ENCODE data around the gene USP33. TPM values are rescaled to one million over a fixed set of nuclear protein-coding genes. Genes with fewer than 3 reads are reported as not detected.
A peak's percentile ranks its signal among the peaks of the same experiment; 100 is the strongest.

USP33 gene
- total and polyA plus RNA-seq, 2 of the 13 experiments (the other 11 are each of a cell fraction or from before 2014, with no cell fraction given): 32.0 to 49.1 TPM

GRCh38 chr1:77683160-77684148 is 76.2 kb downstream of the USP33 start (continued):
- TF ChIP-seq MLLT10 (CRISPR knock-in tag; IDR thresholded peaks at IDR 0.05): no peak
- no peak for TF ChIP-seq ZBTB4 (CRISPR knock-in tag; IDR thresholded peaks at IDR 0.05; ENCODE audit: borderline replicate concordance)
- TF ChIP-seq SKIL (CRISPR knock-in tag; IDR thresholded peaks at IDR 0.05; ENCODE audit: borderline replicate concordance): 0 out of 2 replicates have a peak, but pooled peaks have one; percentile 46
- no peak for TF ChIP-seq ZBTB46 (CRISPR knock-in tag; IDR thresholded peaks at IDR 0.05; ENCODE audit: borderline replicate concordance)
- no peak for TF ChIP-seq CSRNP2 (CRISPR knock-in tag; conservative IDR thresholded peaks at IDR 0.05; ENCODE audit: low read depth)
- TF ChIP-seq KDM3A (CRISPR knock-in tag; IDR thresholded peaks at IDR 0.05; ENCODE audit: low read depth): peak; percentile 64; the same call in 1 of the 2 replicates
- TF ChIP-seq CEBPG (CRISPR knock-in tag; IDR thresholded peaks at IDR 0.05): 0 out of 2 replicates have a peak, but pooled peaks have one; percentile 5
- peak; percentile 88; the same call in 1 of the 2 replicates for TF ChIP-seq UBTF (CRISPR knock-in tag; IDR thresholded peaks at IDR 0.05)
- no peak for TF ChIP-seq ZNF205 (CRISPR knock-in tag; IDR thresholded peaks at IDR 0.05)
- peak; percentile 75; the same call in 1 of the 2 replicates for TF ChIP-seq ZBTB38 (CRISPR knock-in tag; IDR thresholded peaks at IDR 0.05)
- TF ChIP-seq HOXA7 (CRISPR knock-in tag; IDR thresholded peaks at IDR 0.05): no peak
- no peak for TF ChIP-seq TBX3 (IDR thresholded peaks at IDR 0.05; ENCODE audit: borderline replicate concordance)
- 0 out of 2 replicates have a peak, but pooled peaks have one; percentile 51 for TF ChIP-seq ZBTB42 (CRISPR knock-in tag; IDR thresholded peaks at IDR 0.05)
- no peak; the same call in none of the 2 replicates for TF ChIP-seq PHF20 (CRISPR knock-in tag; IDR thresholded peaks at IDR 0.05)
- no peak for TF ChIP-seq ZNF138 (CRISPR knock-in tag; IDR thresholded peaks at IDR 0.05; ENCODE audit: low read depth)
- TF ChIP-seq SMARCC2 (IDR thresholded peaks at IDR 0.05): no peak
